DND-41 (cell line): ENCODE data around the gene ADAMTSL3.

Experiments
- ATAC-seq: fragments of 200-7000 bp; cut with Tn5 transposase; 3 replicates; pipeline ENCODE4 v1.9.1; 2021; ENCODE audit warnings: low read depth; ENCODE audit not compliant: insufficient read depth
- DNase-seq: peaks from one replicate; pipeline ENCODE4 v3.0.0-alpha.2; 2020
- H2AFZ ChIP-seq: 2 replicates; pipeline ENCODE4 v1.6.0; 2012; ENCODE audit warnings: low read depth, low read length
- H3K27ac ChIP-seq: 2 replicates; pipeline ENCODE4 v1.5.1; 2012; ENCODE audit warnings: low read length, inconsistent platforms
- H3K27me3 ChIP-seq: fragments of 200-600 bp; sonication (generic); 2 replicates; pipeline ENCODE4 v1.6.0; 2012; ENCODE audit warnings: low read length, mild to moderate bottlenecking, inconsistent platforms; ENCODE audit not compliant: insufficient read depth, poor library complexity
- H3K36me3 ChIP-seq: 2 replicates; pipeline ENCODE4 v1.5.1; 2012; ENCODE audit warnings: low read length, inconsistent platforms; ENCODE audit not compliant: insufficient read depth
- H3K4me1 ChIP-seq: 2 replicates; pipeline ENCODE4 v1.5.1; 2012; ENCODE audit warnings: mild to moderate bottlenecking, low read length; ENCODE audit not compliant: insufficient read depth
- H3K4me2 ChIP-seq: 2 replicates; pipeline ENCODE4 v1.6.0; 2012; ENCODE audit warnings: mild to moderate bottlenecking, moderate library complexity, low read length, inconsistent platforms; ENCODE audit not compliant: insufficient read depth
- H3K4me3 ChIP-seq, 2 experiments: fragments of 200-600 bp in 1 of 2; shearing (Covaris generic) in 1 of 2; 2 replicates each; pipeline ENCODE4 v1.5.1; 2012 to 2016; ENCODE audit warnings: inconsistent platforms in 2 of 2, low read length in 2 of 2, mild to moderate bottlenecking in 2 of 2, low read depth in 1 of 2, moderate library complexity in 1 of 2
- H3K79me2 ChIP-seq: 2 replicates; pipeline ENCODE4 v1.6.0; 2012; ENCODE audit warnings: low read length, inconsistent platforms; ENCODE audit not compliant: insufficient read depth
- H3K9ac ChIP-seq: 2 replicates; pipeline ENCODE4 v1.6.0; 2012; ENCODE audit warnings: low read depth, mild to moderate bottlenecking, inconsistent platforms, low read length, moderate library complexity
- H3K9me3 ChIP-seq: 2 replicates; pipeline ENCODE4 v1.5.1; 2012; ENCODE audit warnings: low read length, moderate library complexity, mild to moderate bottlenecking, inconsistent platforms; ENCODE audit not compliant: insufficient read depth, severe bottlenecking
- H4K20me1 ChIP-seq: 2 replicates; pipeline ENCODE4 v1.6.0; 2012; ENCODE audit warnings: low read length; ENCODE audit not compliant: insufficient read depth
- EZH2 ChIP-seq: IDR thresholded peaks from 3 replicates; pipeline ENCODE4 v1.6.1; 2012; ENCODE audit warnings: borderline replicate concordance, low read depth, mild to moderate bottlenecking, moderate library complexity, low read length, inconsistent platforms; ENCODE audit not compliant: severe bottlenecking
- TF ChIP-seq, protein P1 (sequence below): IDR thresholded peaks from 2 replicates; pipeline ENCODE4 v1.5.1; 2012; ENCODE audit warnings: borderline replicate concordance, low read length, moderate library complexity, mild to moderate bottlenecking; ENCODE audit not compliant: poor library complexity, severe bottlenecking; ENCODE audit errors: extremely low read depth

ADAMTSL3 gene

DNA sequence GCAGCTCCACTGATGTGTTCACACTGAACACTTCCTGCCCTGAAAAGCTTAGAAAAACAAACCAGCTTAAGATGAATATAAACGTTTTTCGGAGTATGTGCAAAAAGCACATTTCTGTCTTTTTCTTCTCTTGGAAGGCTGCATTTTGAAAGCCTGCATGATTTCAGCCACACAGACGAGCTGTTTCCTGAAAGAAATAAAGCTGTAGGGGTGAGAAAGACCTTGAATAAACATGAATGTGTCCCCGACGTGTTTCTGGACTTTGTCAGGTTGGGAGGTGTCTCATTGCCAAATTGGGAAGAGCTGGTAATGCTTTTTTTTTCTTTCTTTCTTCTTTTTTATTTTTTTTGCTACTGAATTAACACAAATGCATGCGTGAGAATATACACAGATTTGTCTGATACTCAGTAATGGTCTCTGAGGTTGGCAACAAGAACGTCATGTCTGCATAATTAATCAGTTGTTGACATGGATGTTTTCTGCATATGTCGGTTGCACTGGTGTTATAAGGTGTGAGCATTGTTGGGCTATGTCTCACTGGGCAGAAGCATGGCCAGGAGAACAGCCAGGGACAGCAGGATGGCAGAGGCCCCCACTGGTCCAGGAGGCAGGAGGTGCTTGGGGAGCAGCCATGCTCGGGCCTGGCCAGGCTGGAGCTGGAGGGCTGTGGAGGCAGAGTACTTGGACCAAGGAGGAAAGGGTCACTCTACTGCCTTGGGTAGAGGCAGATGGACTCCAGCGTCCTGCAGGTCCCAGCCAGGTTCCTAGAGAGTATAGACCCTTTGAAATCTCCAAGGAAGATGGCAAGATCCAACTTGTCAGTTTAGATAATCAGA, 39.0 kb downstream of the ADAMTSL3 start:
- no peak overlapping the region for H2AFZ ChIP-seq

DNA sequence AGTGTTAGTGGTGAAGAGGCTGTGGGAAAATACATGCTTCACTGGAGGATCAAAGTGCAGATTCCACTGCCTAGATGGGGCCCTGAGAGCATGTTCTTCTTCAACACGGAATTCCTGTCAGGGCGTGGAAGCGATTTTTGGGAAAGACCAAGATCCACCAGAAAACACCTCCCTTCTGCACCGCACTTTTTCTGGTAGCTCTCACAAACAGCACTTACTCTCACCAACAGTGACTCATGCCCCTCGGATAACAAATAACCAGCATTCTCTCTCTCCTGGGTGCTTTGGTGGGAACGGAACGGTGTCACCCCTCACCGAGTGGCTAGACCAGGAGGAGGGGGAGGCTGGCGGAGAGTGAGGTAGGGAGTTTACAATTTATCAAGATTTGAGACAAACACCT, 40.1 kb downstream of the ADAMTSL3 start:
- no peaks in the 10 kb centered on the region for H3K27me3 ChIP-seq
- H3K4me1 ChIP-seq: no peaks in the 10 kb centered on the region
- no peaks in the 10 kb centered on the region for H3K36me3 ChIP-seq
- ATAC-seq (no peak), DNase-seq (no peak)
- no peaks in the 10 kb centered on the region for H4K20me1 ChIP-seq
- H3K9ac ChIP-seq: no peak overlapping the region
- H3K79me2 ChIP-seq: no peaks in the 10 kb centered on the region
- no peak overlapping the region for H3K4me2 ChIP-seq
- no peak overlapping the region for H2AFZ ChIP-seq
- no peak overlapping the region for H3K4me3 ChIP-seq
- H3K9me3 ChIP-seq: no peaks in the 10 kb centered on the region
- no peak overlapping the region for H3K27ac ChIP-seq
- no peak for TF ChIP-seq EZH2
- TF ChIP-seq, protein P1, sequence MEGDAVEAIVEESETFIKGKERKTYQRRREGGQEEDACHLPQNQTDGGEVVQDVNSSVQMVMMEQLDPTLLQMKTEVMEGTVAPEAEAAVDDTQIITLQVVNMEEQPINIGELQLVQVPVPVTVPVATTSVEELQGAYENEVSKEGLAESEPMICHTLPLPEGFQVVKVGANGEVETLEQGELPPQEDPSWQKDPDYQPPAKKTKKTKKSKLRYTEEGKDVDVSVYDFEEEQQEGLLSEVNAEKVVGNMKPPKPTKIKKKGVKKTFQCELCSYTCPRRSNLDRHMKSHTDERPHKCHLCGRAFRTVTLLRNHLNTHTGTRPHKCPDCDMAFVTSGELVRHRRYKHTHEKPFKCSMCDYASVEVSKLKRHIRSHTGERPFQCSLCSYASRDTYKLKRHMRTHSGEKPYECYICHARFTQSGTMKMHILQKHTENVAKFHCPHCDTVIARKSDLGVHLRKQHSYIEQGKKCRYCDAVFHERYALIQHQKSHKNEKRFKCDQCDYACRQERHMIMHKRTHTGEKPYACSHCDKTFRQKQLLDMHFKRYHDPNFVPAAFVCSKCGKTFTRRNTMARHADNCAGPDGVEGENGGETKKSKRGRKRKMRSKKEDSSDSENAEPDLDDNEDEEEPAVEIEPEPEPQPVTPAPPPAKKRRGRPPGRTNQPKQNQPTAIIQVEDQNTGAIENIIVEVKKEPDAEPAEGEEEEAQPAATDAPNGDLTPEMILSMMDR: no peak

More for the DNA sequence above, 39.0 kb downstream of the ADAMTSL3 start:
- DNase-seq (no peak), ATAC-seq (no peak)
- H4K20me1 ChIP-seq: no peaks in the 10 kb centered on the region
- no peaks in the 10 kb centered on the region for H3K4me1 ChIP-seq
- H3K4me3 ChIP-seq: no peak overlapping the region
- H3K27me3 ChIP-seq: no peaks in the 10 kb centered on the region
- no peak overlapping the region for H3K4me2 ChIP-seq
- H3K36me3 ChIP-seq: no peaks in the 10 kb centered on the region
- no peaks in the 10 kb centered on the region for H3K9me3 ChIP-seq
- TF ChIP-seq, protein P1: no peak
- no peak for TF ChIP-seq EZH2
- H3K9ac ChIP-seq: no peak overlapping the region
- no peak overlapping the region for H3K27ac ChIP-seq
- no peaks in the 10 kb centered on the region for H3K79me2 ChIP-seq

DNA sequence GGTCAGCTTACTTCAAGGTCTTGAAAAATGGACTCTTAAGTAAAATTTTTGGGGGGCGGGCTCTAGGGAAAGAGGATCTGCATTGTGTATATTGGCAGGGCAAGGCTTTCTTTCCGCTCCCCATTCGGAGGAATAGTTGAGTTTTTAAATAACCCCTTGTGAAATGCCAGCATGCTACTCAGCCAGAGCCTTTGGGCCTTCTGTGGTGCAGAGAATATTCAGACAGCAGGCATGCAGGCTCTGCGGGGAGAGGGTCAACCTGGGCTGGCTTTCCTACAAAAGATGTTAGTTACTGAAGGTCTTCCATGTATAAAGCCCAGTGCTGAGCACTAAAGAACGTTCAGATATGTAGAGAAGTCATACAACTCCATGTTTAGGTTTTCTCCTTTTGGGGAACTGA, 40.6 kb downstream of the ADAMTSL3 start:
- H3K9me3 ChIP-seq: no peaks in the 10 kb centered on the region
- no peaks in the 10 kb centered on the region for H3K79me2 ChIP-seq
- H3K4me1 ChIP-seq: no peaks in the 10 kb centered on the region
- no peaks in the 10 kb centered on the region for H3K36me3 ChIP-seq
- no peak overlapping the region for H3K27ac ChIP-seq
- H3K27me3 ChIP-seq: no peaks in the 10 kb centered on the region
- no peaks in the 10 kb centered on the region for H4K20me1 ChIP-seq
- TF ChIP-seq EZH2: no peak
- TF ChIP-seq, protein P1: no peak
- DNase-seq (no peak), ATAC-seq (no peak)
- H2AFZ ChIP-seq: no peak overlapping the region
- H3K4me2 ChIP-seq: no peak overlapping the region
- H3K4me3 ChIP-seq: no peak overlapping the region
- no peak overlapping the region for H3K9ac ChIP-seq
